A673 (cell line): ENCODE measurements around the gene FBXO3.

ENCODE experiments used
- CTCF ChIP-seq: fragments of 300-800, 200-600 bp; sonication (generic); conservative IDR thresholded peaks from 2 replicates; pipeline ENCODE4 v1.5.1; 2017; ENCODE audit warnings: low read depth, mild to moderate bottlenecking, antibody characterized with exemption, low read length, moderate library complexity, mixed read lengths
- EZH2 ChIP-seq: fragments of 200-600 bp; sonication (generic); IDR thresholded peaks from 2 replicates; pipeline ENCODE4 v1.6.1; 2017; ENCODE audit warnings: borderline replicate concordance, low read depth, mild to moderate bottlenecking, mixed read lengths, antibody characterized with exemption, low read length; ENCODE audit not compliant: poor library complexity, severe bottlenecking

GRCh38 chr11:33722590-33723234 is 51.6 kb downstream of the FBXO3 start:
- no peak for TF ChIP-seq CTCF
- no peak for TF ChIP-seq EZH2
